Glutamatergic neuron (in vitro differentiated cells): ENCODE results near the gene MLXIP. TPM values are rescaled to one million over a fixed set of nuclear protein-coding genes. Genes with fewer than 3 reads are reported as not detected.
"Not testable (repeated sequence)": the region's sequence is repeated elsewhere in the genome, so short reads cannot be mapped to it uniquely, and the experiment has no call there.

Source experiments
- DNase-seq: peaks from one replicate; pipeline ENCODE4 v3.0.0; 2022
- H3K27ac Mint-ChIP-seq: one replicate; pipeline ENCODE4 v1.8.0; 2020; ENCODE audit warnings: mild to moderate bottlenecking, mixed read lengths, inconsistent platforms; ENCODE audit not compliant: unreplicated experiment
- H3K27me3 Mint-ChIP-seq: one replicate; pipeline ENCODE4 v1.8.0; 2020; ENCODE audit warnings: mild to moderate bottlenecking, moderate library complexity, mixed read lengths, inconsistent platforms; ENCODE audit not compliant: unreplicated experiment
- H3K36me3 Mint-ChIP-seq: one replicate; pipeline ENCODE4 v1.8.0; 2020; ENCODE audit warnings: mild to moderate bottlenecking, mixed read lengths, inconsistent platforms; ENCODE audit not compliant: unreplicated experiment
- H3K4me1 Mint-ChIP-seq: one replicate; pipeline ENCODE4 v1.8.0; 2020; ENCODE audit warnings: mild to moderate bottlenecking, low read depth, mixed read lengths, inconsistent platforms; ENCODE audit not compliant: unreplicated experiment
- H3K4me3 Mint-ChIP-seq: one replicate; pipeline ENCODE4 v1.8.0; 2020; ENCODE audit warnings: mild to moderate bottlenecking, mixed read lengths, inconsistent platforms; ENCODE audit not compliant: unreplicated experiment
- H3K9me3 Mint-ChIP-seq: one replicate; pipeline ENCODE4 v1.8.0; 2020; ENCODE audit warnings: mild to moderate bottlenecking, moderate library complexity, mixed read lengths, inconsistent platforms; ENCODE audit not compliant: unreplicated experiment
- total RNA-seq: library from RNA; stranded (reverse); fragmentation: NEBNext Ultra II Directional; extraction: Animal tissue kit (Norgen Biotek cat#: 25700); gene quantifications from one replicate; pipeline ENCODE4 v1.2.1, GENCODE V29; 2021; ENCODE audit not compliant: unreplicated experiment
- TF ChIP-seq, protein P1 (sequence below): fragments of 200-600 bp; sonication (generic); IDR thresholded peaks from one replicate; pipeline ENCODE4 v1.5.0; 2021; ENCODE audit not compliant: partially characterized antibody, unreplicated experiment

Gene MLXIP
- total RNA-seq, 1 donor from 2014 or later = 120 TPM

DNA sequence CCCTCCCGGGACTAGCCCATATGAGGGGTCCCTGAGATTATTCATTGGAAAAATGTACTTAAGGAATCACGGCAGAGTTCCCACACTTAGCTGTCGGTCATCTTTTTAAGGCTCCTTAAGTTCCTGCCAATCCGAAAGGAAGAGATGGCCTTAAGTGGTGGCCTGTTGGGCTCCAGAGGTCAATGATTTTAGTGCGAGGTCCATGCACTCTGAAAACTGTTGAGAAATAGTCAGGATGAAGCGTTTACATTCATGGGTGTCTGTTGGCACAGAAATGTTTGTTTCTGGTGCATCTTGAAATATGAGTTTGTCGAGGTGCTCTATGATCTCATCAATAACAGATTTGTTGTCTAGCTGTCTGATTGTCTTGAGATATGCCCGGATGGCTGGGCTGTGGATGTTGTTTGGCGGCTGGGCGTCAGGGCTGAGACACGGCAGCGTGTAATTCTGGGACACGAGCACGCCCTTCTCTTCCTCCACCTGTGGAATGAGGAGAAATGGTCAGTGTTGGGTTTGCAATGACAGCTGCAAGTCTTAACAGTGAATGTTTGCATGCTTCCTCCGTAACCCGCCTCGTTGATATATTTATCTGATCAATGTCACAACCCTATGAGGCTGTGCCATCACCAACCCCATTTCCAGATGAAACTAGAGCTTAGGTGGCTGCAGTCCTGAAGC lies 93.8 kb downstream of the MLXIP start:
- H3K9me3 Mint-ChIP-seq = peaks cover 2% of the 10 kb centered on the region

DNA sequence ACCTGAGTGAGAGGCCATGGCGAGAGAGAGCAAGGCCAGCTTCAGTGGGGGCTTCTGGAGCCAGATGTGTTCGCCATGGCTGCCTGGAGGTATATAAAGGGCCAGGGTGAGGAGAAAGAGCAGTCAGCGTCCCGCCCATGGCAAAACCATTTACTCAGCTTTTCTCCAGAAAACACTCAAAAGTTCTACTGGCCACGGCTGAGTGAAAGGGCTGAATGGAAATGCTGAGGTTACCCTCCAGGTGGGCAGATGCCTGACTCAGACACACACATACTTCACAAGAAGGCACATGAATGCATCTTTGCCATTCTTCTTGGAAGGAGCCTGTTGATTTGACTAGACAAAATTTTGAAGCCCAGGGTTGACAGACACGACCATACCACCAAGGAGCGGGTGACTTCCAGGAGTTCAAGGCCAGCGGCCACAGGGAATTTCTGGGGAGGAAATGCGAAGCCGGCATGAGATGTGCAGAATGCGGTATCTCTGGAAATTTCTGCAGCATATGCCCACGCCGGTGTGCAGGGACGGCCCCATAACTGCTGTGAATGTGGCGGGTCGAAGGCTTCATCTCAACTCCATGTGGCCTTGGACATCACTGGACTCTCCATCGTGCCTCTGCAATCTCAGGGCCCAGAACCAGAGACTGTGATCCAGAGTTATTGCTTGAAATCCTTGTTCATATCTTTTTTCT lies 95.7 kb downstream of the MLXIP start, which contains the start of gene IL31:
Gene IL31, minus strand, starts transcription at position 67 of the 691 bp plus-strand sequence. Its CDS starts 49 bp downstream, at position 18.
- TF ChIP-seq, protein P1, sequence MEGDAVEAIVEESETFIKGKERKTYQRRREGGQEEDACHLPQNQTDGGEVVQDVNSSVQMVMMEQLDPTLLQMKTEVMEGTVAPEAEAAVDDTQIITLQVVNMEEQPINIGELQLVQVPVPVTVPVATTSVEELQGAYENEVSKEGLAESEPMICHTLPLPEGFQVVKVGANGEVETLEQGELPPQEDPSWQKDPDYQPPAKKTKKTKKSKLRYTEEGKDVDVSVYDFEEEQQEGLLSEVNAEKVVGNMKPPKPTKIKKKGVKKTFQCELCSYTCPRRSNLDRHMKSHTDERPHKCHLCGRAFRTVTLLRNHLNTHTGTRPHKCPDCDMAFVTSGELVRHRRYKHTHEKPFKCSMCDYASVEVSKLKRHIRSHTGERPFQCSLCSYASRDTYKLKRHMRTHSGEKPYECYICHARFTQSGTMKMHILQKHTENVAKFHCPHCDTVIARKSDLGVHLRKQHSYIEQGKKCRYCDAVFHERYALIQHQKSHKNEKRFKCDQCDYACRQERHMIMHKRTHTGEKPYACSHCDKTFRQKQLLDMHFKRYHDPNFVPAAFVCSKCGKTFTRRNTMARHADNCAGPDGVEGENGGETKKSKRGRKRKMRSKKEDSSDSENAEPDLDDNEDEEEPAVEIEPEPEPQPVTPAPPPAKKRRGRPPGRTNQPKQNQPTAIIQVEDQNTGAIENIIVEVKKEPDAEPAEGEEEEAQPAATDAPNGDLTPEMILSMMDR = no peak
- H3K4me3 Mint-ChIP-seq = peak within 1 kb of the TSS; percentile 55
- no peaks in the 10 kb centered on the region for H3K4me1 Mint-ChIP-seq
- H3K27me3 Mint-ChIP-seq = peaks cover 5% of the 10 kb centered on the region
- no peak within 1 kb of the TSS for H3K27ac Mint-ChIP-seq
- peaks cover 7% of the 10 kb centered on the region for H3K9me3 Mint-ChIP-seq
- DNase-seq = no peak
- H3K36me3 Mint-ChIP-seq = no peaks in the 10 kb centered on the region

More for the DNA sequence above, 93.8 kb downstream of the MLXIP start:
- TF ChIP-seq, protein P1 = no peak
- no peaks in the 10 kb centered on the region for H3K36me3 Mint-ChIP-seq
- H3K4me3 Mint-ChIP-seq = no peak overlapping the region
- no peak overlapping the region for H3K27ac Mint-ChIP-seq
- no peak for DNase-seq
- peaks cover 3% of the 10 kb centered on the region for H3K27me3 Mint-ChIP-seq
- peaks cover under 1% of the 10 kb centered on the region for H3K4me1 Mint-ChIP-seq

DNA sequence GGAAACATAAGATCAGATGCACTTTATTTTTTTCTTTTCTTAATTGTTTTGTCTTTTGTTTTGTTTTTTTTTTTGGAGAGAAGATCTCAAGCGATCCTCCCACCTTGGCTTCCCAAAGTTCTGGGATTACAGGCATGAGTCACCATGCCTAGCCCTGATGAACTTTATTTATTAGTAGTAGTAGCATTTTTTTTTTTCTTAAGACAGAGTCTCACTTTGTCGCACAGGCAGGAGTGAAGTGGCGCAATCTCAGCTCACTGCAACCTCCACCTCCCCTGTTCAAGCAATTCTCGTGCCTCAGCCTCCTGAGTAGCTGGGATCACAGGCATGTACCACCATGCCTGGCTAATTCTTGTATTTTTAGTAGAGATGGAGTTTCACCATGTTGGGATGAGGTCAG lies 97.9 kb downstream of the MLXIP start:
- not testable (repeated sequence) for H3K9me3 Mint-ChIP-seq, H3K27ac Mint-ChIP-seq, H3K36me3 Mint-ChIP-seq, H3K27me3 Mint-ChIP-seq, DNase-seq, H3K4me1 Mint-ChIP-seq, H3K4me3 Mint-ChIP-seq

DNA sequence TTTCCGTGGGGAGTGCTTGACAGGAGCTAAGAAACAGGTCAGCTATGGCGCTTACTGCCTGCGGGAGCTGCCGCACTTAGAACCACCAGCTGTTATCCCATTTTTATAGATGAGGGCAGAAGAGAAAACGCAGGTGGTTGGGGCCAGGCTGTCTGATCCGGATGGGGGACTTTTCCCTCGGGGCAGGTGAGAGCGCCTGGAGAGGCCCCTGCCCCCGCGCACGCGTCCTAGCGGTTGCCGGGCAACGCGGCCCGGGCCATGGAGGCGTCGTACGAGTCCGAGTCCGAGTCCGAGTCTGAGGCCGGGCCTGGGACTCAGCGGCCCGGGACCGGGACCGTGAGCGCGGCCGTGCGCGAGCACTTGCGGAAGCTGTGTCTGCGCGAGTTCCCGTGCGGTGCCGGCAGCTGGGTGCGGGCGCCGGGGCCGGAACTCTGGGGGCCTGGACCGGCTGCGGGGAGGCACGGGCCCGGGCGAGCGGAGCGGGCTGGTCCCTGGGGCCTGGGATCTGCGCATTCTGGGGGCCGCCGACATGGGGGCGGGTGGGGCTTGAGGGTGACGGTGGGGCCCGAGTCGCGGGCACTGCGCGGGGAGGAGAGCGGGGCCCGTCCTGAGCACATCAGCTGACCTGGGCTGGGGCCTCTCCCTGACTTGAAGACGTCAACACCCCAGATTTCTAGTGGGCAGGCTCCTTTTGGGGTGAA lies 104.5 kb downstream of the MLXIP start, which contains the start of gene LRRC43:
Gene LRRC43, plus strand, starts transcription at position 237 of the 701 bp plus-strand sequence. Its CDS starts 22 bp downstream, at position 259.
- Mint-ChIP-seq H3K27ac (peak within 1 kb of the TSS; percentile 82), H3K36me3 (no peaks in the 10 kb centered on the region)
- DNase-seq = peak; percentile 88

DNA sequence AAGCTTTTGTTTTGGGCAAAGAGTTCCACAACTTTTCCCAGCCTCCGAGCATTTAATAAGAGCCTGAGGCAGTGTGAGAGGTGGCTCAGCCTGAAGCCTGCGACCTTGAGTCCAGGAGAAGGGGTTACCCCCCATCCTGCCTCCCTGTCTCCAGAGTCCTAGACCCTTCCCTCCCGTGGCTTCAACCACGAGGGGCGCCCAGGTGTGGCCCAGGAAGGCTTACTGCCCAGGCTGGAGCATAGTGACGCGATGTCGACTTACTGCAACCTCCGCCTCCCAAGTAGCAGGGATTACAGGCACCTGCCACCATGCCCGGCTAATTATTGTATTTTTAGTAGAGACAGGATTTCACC lies 105.0 kb downstream of the MLXIP start:
- TF ChIP-seq, protein P1 = no peak
- Mint-ChIP-seq H3K4me1 (peaks cover 3% of the 10 kb centered on the region), H3K27ac (no peak overlapping the region), H3K36me3 (no peaks in the 10 kb centered on the region), H3K9me3 (peaks cover 13% of the 10 kb centered on the region), H3K4me3 (peak overlapping the region; percentile 49), H3K27me3 (peaks cover 9% of the 10 kb centered on the region)
- DNase-seq = no peak

More for the DNA sequence above, 104.5 kb downstream of the MLXIP start, which contains the start of gene LRRC43:
- Mint-ChIP-seq H3K4me3 (peak within 1 kb of the TSS; percentile 79), H3K9me3 (peaks cover 14% of the 10 kb centered on the region), H3K4me1 (peaks cover 3% of the 10 kb centered on the region), H3K27me3 (peaks cover 9% of the 10 kb centered on the region)
- TF ChIP-seq, protein P1 = no peak
